B cell (primary cell): ENCODE results near the gene WNT1.

Experiments
- CTCF ChIP-seq: fragments of 200-600 bp; IDR thresholded peaks from one replicate; pipeline ENCODE4 v1.8.0; 2022; ENCODE audit warnings: antibody characterized with exemption, mild to moderate bottlenecking
- EZH2 ChIP-seq: IDR thresholded peaks from 2 replicates; pipeline ENCODE4 v1.6.1; 2012; ENCODE audit warnings: borderline replicate concordance, low read depth, mild to moderate bottlenecking, moderate library complexity, low read length; ENCODE audit not compliant: insufficient read depth, poor library complexity, severe bottlenecking

GRCh38 chr12:49017891-49018260 lies 39.8 kb downstream of the WNT1 start:
- TF ChIP-seq CTCF (no peak), EZH2 (no peak)
